Measurements from ENCODE around the gene KCNMA1. TPM values are rescaled to one million over a fixed set of nuclear protein-coding genes. Genes with fewer than 3 reads are reported as not detected.
A peak's percentile ranks its signal among the peaks of the same experiment; 100 is the strongest.
"Not testable (repeated sequence)": the region's sequence is repeated elsewhere in the genome, so short reads cannot be mapped to it uniquely, and the experiment has no call there.

The KCNMA1 gene
- total RNA-seq, 1 donor from 2014 or later = 44.0 TPM

- no peak for DNase-seq (ENCODE audit: low spot score)
- no peak for ATAC-seq
Observed at GRCh38 chr10:77541944-77542343, 95.7 kb downstream of the KCNMA1 start.

- ATAC-seq (no peak), DNase-seq (ENCODE audit: low spot score) (no peak)
Observed at GRCh38 chr10:77541247-77541646, 96.4 kb downstream of the KCNMA1 start.

GRCh38 chr10:77539147-77539935 is 98.3 kb downstream of the KCNMA1 start:
- no peak for ATAC-seq

GRCh38 chr10:77537720-77538373 is 99.8 kb downstream of the KCNMA1 start:
- DNase-seq (ENCODE audit: low spot score) (no peak), ATAC-seq (no peak)

More at GRCh38 chr10:77539147-77539935, 98.3 kb downstream of the KCNMA1 start:
- no peak for DNase-seq (ENCODE audit: low spot score)

- ATAC-seq = no peak
- DNase-seq (ENCODE audit: low spot score) = no peak
Observed at GRCh38 chr10:77537071-77537470, 100.5 kb downstream of the KCNMA1 start.

GRCh38 chr10:77533887-77534278 is 103.7 kb downstream of the KCNMA1 start:
- ATAC-seq (peak; percentile 80), DNase-seq (ENCODE audit: low spot score) (peak; percentile 79)

GRCh38 chr10:77533146-77533886 is 104.3 kb downstream of the KCNMA1 start:
- DNase-seq (ENCODE audit: low spot score) = peak; percentile 87
- peak; percentile 88 for ATAC-seq

- DNase-seq (ENCODE audit: low spot score) = no peak
- ATAC-seq = no peak
Observed at GRCh38 chr10:77532068-77532467, 105.5 kb downstream of the KCNMA1 start.

- peak; percentile 6 for ATAC-seq
- DNase-seq (ENCODE audit: low spot score) = no peak
Observed at GRCh38 chr10:77531441-77532001, 106.1 kb downstream of the KCNMA1 start.

- no peak for ATAC-seq
- no peak for DNase-seq (ENCODE audit: low spot score)
Observed at GRCh38 chr10:77530011-77530410, 107.6 kb downstream of the KCNMA1 start.

GRCh38 chr10:77529050-77529576 is 108.5 kb downstream of the KCNMA1 start:
- ATAC-seq (no peak), DNase-seq (ENCODE audit: low spot score) (no peak)

- DNase-seq (ENCODE audit: low spot score) = no peak
Observed at GRCh38 chr10:77527839-77528238, 109.8 kb downstream of the KCNMA1 start.

GRCh38 chr10:77526868-77527617 is 110.6 kb downstream of the KCNMA1 start:
- ATAC-seq (peak; percentile 28), DNase-seq (ENCODE audit: low spot score) (no peak)

More at GRCh38 chr10:77527839-77528238, 109.8 kb downstream of the KCNMA1 start:
- ATAC-seq = no peak

- no peak for DNase-seq (ENCODE audit: low spot score)
- ATAC-seq = no peak
Observed at GRCh38 chr10:77524281-77524711, 113.3 kb downstream of the KCNMA1 start.

GRCh38 chr10:77522268-77522809 is 115.3 kb downstream of the KCNMA1 start:
- ATAC-seq = no peak
- DNase-seq (ENCODE audit: low spot score) = no peak

- no peak for ATAC-seq
- DNase-seq (ENCODE audit: low spot score) = no peak
Observed at GRCh38 chr10:77520995-77521394, 116.6 kb downstream of the KCNMA1 start.

- no peak for DNase-seq (ENCODE audit: low spot score)
- peak; percentile 42 for ATAC-seq
Observed at GRCh38 chr10:77520290-77520689, 117.3 kb downstream of the KCNMA1 start.

GRCh38 chr10:77519791-77520190 is 117.8 kb downstream of the KCNMA1 start:
- not testable (repeated sequence) for ATAC-seq; DNase-seq (ENCODE audit: low spot score)

GRCh38 chr10:77518910-77519274 is 118.7 kb downstream of the KCNMA1 start:
- ATAC-seq (no peak), DNase-seq (ENCODE audit: low spot score) (no peak)
